Measurements from ENCODE around the gene SLC49A3. TPM values are rescaled to one million over a fixed set of nuclear protein-coding genes. Genes with fewer than 3 reads are reported as not detected.
A peak's percentile ranks its signal among the peaks of the same experiment; 100 is the strongest.

The SLC49A3 gene
- total and polyA plus RNA-seq, 2 of the 13 experiments (the other 11 are each of a cell fraction or from before 2014, with no cell fraction given), result 0.07 to 0.17 TPM

GRCh38 chr4:723751-724530, 35.0 kb upstream of the SLC49A3 start (continued):
- TF ChIP-seq ZNF792 (CRISPR knock-in tag; IDR thresholded peaks at IDR 0.05), result no peak
- TF ChIP-seq TARDBP (CRISPR knock-in tag; IDR thresholded peaks at IDR 0.05), result 0 out of 2 replicates have a peak, but pooled peaks have one; percentile 33
- TF ChIP-seq THAP9 (CRISPR knock-in tag; IDR thresholded peaks at IDR 0.05; ENCODE audit: borderline replicate concordance), result no peak
- TF ChIP-seq HOXA3 (CRISPR knock-in tag; IDR thresholded peaks at IDR 0.05), result 0 out of 2 replicates have a peak, but pooled peaks have one; percentile 27
- no peak for TF ChIP-seq ELK4 (CRISPR knock-in tag; IDR thresholded peaks at IDR 0.05; ENCODE audit: borderline replicate concordance)
- no peak for TF ChIP-seq IKZF5 (CRISPR knock-in tag; IDR thresholded peaks at IDR 0.05)
- TF ChIP-seq SOX5 (CRISPR knock-in tag; IDR thresholded peaks at IDR 0.05; ENCODE audit: borderline replicate concordance), result no peak; the same call in 1 of the 2 replicates
- TF ChIP-seq ZNF230 (CRISPR knock-in tag; IDR thresholded peaks at IDR 0.05), result no peak
- peak; percentile 68; the same call in 1 of the 2 replicates for TF ChIP-seq HNF4A (CRISPR knock-in tag; IDR thresholded peaks at IDR 0.05)
